OCI-LY7 (cell line): ENCODE results near the gene TMTC2. TPM values are rescaled to one million over a fixed set of nuclear protein-coding genes. Genes with fewer than 3 reads are reported as not detected.

Experiments
- BruUV-seq: library from RNA; stranded (reverse); fragments of 400-500 nt; replicated peaks from 2 replicates; lab custom pipeline; 2021; lab: Mats Ljungman, UMichigan
- CTCF ChIA-PET: fragments of 300-600 bp; sonication (Branson Sonifier 250); formaldehyde crosslinking; loops from one replicate; lab custom pipeline; 2022; ENCODE audit warnings: antibody characterized with exemption; ENCODE audit not compliant: unreplicated experiment; lab: Charles Lee
- POLR2A ChIA-PET: fragments of 300-600 bp; sonication (Branson Sonifier 250); formaldehyde crosslinking; loops from one replicate; lab custom pipeline; 2022; ENCODE audit warnings: antibody characterized with exemption; lab: Charles Lee
- DNase-seq: peaks from one replicate; pipeline ENCODE4 v3.0.0-alpha.2; 2015; ENCODE audit warnings: low spot score
- H2AFZ ChIP-seq: fragments of 200-600 bp; sonication (generic), shearing (Covaris generic); 2 replicates; pipeline ENCODE4 v1.6.1; 2014; ENCODE audit warnings: mild to moderate bottlenecking, antibody characterized with exemption, low read length, moderate library complexity
- H3K27ac ChIP-seq: fragments of 200-600 bp; sonication (generic); 2 replicates; pipeline ENCODE4 v1.5.1; 2014; ENCODE audit warnings: mixed run types, low read depth, mild to moderate bottlenecking, moderate library complexity, low read length, inconsistent platforms; ENCODE audit not compliant: poor library complexity, severe bottlenecking
- H3K36me3 ChIP-seq: fragments of 200-600 bp; sonication (generic); 2 replicates; pipeline ENCODE4 v1.6.1; 2014; ENCODE audit warnings: mild to moderate bottlenecking, antibody characterized with exemption, low read length, moderate library complexity, mixed read lengths; ENCODE audit not compliant: insufficient read depth
- H3K4me1 ChIP-seq: fragments of 200-600 bp; sonication (generic); 2 replicates; pipeline ENCODE4 v1.5.1; 2014; ENCODE audit warnings: mild to moderate bottlenecking, low read length; ENCODE audit not compliant: insufficient read depth, poor library complexity, severe bottlenecking
- H3K4me2 ChIP-seq: fragments of 200-600 bp; sonication (generic); 2 replicates; pipeline ENCODE4 v1.6.1; 2014; ENCODE audit warnings: mild to moderate bottlenecking, low read length
- H3K4me3 ChIP-seq: fragments of 200-600 bp; sonication (generic); 2 replicates; pipeline ENCODE4 v1.5.1; 2014; ENCODE audit warnings: mild to moderate bottlenecking, low read depth, low read length; ENCODE audit not compliant: poor library complexity, severe bottlenecking
- H3K79me2 ChIP-seq: fragments of 200-600 bp; sonication (generic); 2 replicates; pipeline ENCODE4 v1.6.1; 2016; ENCODE audit warnings: low read depth, mild to moderate bottlenecking, low read length, moderate library complexity, mixed read lengths; ENCODE audit not compliant: insufficient read depth
- H3K9me2 ChIP-seq: fragments of 200-600 bp; sonication (generic); 2 replicates; pipeline ENCODE4 v1.6.1; 2016; ENCODE audit warnings: mild to moderate bottlenecking, low read length, mixed read lengths; ENCODE audit not compliant: insufficient read depth
- H3K9me3 ChIP-seq: fragments of 200-600 bp; sonication (generic); 2 replicates; pipeline ENCODE4 v1.6.1; 2014; ENCODE audit warnings: mild to moderate bottlenecking, mixed run types, low read length, mixed read lengths
- H4K20me1 ChIP-seq: fragments of 200-600 bp; sonication (generic); 2 replicates; pipeline ENCODE4 v1.6.1; 2014; ENCODE audit warnings: mild to moderate bottlenecking, antibody characterized with exemption, low read length, moderate library complexity, mixed read lengths; ENCODE audit not compliant: insufficient read depth
- EZH2phosphoT487 ChIP-seq: fragments of 200-600 bp; sonication (generic); IDR thresholded peaks from 2 replicates; pipeline ENCODE4 v1.6.1; 2018; ENCODE audit warnings: low read depth, borderline replicate concordance, mild to moderate bottlenecking, mixed run types, antibody characterized with exemption, low read length, moderate library complexity, mixed read lengths
- intact Hi-C: fragments of 100-400 bp; cut with micrococcal nuclease; formaldehyde crosslinking; loops from one replicate; pipeline ENCODE4 v1.10.0; 2022; ENCODE audit not compliant: unreplicated experiment
- total RNA-seq, 2 experiments: library from RNA; depleted of rRNA in 1 of 2; stranded (reverse); fragments of >200 nt in 1 of 2; shearing (Covaris generic) in 1 of 2; gene quantifications; 2 replicates each; pipeline ENCODE4 v1.2.3, GENCODE V29; 2014 to 2022
- TF ChIP-seq, protein P1 (sequence below): fragments of 200-600 bp; sonication (generic); conservative IDR thresholded peaks from 2 replicates; pipeline ENCODE4 v1.5.1; 2014; ENCODE audit warnings: mild to moderate bottlenecking, antibody characterized with exemption, low read length, moderate library complexity, mixed read lengths

TMTC2 gene
- total RNA-seq, 2 experiments from 2014 or later, result 5.6 to 8.1 TPM

DNA sequence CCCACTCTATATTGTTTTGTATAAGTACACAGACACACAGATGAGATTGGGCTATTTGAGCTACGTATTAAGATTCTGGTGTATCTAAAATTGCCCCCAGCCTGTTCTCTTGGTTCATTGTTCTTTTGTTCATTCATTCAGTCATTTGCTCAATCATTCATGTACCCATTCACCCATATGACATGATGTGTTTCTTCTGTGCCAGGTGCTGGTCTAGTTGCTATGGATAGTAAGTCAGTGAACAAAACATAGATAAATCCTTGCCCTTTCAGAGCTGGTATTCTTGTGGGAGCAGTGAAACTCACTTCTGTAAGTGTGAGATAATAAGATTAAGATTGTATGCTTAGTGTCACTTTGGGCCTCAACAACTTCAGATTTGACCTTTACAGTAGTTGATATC, 191.3 kb downstream of the TMTC2 start:
- BruUV-seq, result no TSS peak
- CTCF ChIA-PET, result no interaction called here
- no peaks in the 10 kb centered on the region for H3K79me2 ChIP-seq
- H4K20me1 ChIP-seq, result no peaks in the 10 kb centered on the region
- H3K4me3 ChIP-seq, result no peak overlapping the region
- H3K36me3 ChIP-seq, result no peaks in the 10 kb centered on the region
- no peak for TF ChIP-seq EZH2phosphoT487
- TF ChIP-seq, protein P1, sequence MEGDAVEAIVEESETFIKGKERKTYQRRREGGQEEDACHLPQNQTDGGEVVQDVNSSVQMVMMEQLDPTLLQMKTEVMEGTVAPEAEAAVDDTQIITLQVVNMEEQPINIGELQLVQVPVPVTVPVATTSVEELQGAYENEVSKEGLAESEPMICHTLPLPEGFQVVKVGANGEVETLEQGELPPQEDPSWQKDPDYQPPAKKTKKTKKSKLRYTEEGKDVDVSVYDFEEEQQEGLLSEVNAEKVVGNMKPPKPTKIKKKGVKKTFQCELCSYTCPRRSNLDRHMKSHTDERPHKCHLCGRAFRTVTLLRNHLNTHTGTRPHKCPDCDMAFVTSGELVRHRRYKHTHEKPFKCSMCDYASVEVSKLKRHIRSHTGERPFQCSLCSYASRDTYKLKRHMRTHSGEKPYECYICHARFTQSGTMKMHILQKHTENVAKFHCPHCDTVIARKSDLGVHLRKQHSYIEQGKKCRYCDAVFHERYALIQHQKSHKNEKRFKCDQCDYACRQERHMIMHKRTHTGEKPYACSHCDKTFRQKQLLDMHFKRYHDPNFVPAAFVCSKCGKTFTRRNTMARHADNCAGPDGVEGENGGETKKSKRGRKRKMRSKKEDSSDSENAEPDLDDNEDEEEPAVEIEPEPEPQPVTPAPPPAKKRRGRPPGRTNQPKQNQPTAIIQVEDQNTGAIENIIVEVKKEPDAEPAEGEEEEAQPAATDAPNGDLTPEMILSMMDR, result no peak
- no peak overlapping the region for H3K4me2 ChIP-seq
- H3K9me3 ChIP-seq, result no peaks in the 10 kb centered on the region
- no peak for DNase-seq
- no peak overlapping the region for H2AFZ ChIP-seq
- intact Hi-C loops, result no loop called here
- no peaks in the 10 kb centered on the region for H3K9me2 ChIP-seq
- H3K4me1 ChIP-seq, result no peaks in the 10 kb centered on the region
- no peak overlapping the region for H3K27ac ChIP-seq
- POLR2A ChIA-PET, result interaction anchor here (0.6 kb wide), 1 partner anchor 1163 kb away, joined by 3 read pairs; no protein-coding TSS in a partner anchor

DNA sequence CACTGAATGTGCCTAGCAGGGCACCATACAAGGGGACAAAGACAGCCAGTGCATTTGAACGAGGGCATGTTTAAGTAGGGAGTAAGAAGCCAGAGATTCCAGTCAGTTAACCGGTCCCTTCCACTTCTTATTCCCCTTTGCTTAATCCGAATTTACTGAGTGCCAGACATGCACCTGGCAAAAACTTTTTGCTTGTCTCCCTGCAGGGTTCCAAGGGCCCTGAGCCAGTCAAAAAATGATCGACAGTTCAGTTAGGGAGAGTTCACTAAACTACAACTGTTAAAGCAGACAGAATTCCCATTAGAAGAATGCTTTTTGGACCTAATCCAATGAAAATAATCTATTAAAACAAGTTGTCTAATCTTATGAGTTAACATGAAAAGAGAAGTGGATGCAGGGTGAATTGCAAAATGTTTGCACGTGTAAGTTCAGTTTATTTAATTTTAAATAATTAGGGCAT, 193.8 kb downstream of the TMTC2 start:
- TF ChIP-seq, protein P1, result no peak
- no peak for TF ChIP-seq EZH2phosphoT487
- ChIA-PET POLR2A (interaction anchor here (0.6 kb wide), 1 partner anchor 1216 kb away, joined by 3 read pairs; no protein-coding TSS in a partner anchor), CTCF (no interaction called here)
- no peak overlapping the region for H3K4me2 ChIP-seq
- intact Hi-C loops, result no loop called here
- DNase-seq, result no peak
- no peaks in the 10 kb centered on the region for H3K9me3 ChIP-seq
- no peaks in the 10 kb centered on the region for H4K20me1 ChIP-seq
- H3K4me3 ChIP-seq, result no peak overlapping the region
- no TSS peak for BruUV-seq
- no peaks in the 10 kb centered on the region for H3K79me2 ChIP-seq
- no peak overlapping the region for H3K27ac ChIP-seq
- no peak overlapping the region for H2AFZ ChIP-seq
- H3K4me1 ChIP-seq, result no peaks in the 10 kb centered on the region
- no peaks in the 10 kb centered on the region for H3K9me2 ChIP-seq
- H3K36me3 ChIP-seq, result no peaks in the 10 kb centered on the region
